Natural killer cell (primary cell): Measurements from ENCODE around the gene TM2D1. TPM values are rescaled to one million over a fixed set of nuclear protein-coding genes. Genes with fewer than 3 reads are reported as not detected.

Experiments used
- ATAC-seq, 3 donors: fragments of 150-1000 bp in 2 of 3; fragments of 200-7000 bp in 1 of 3; cut with Tn5 transposase; 1 replicate in 1 of 3; 2 replicates in 2 of 3; pipeline ENCODE4 v1.10.0; 2021; ENCODE audit warnings: mild to moderate bottlenecking in 2 of 3, moderate library complexity in 2 of 3
- DNase-seq, 2 donors: peaks; one replicate each; pipeline versions ENCODE4 v3.0.0 to v3.0.0-alpha.2; 2013 to 2021; ENCODE audit warnings: mixed read lengths in 1 of 2
- H3K27ac ChIP-seq: one replicate; pipeline ENCODE4 v1.5.1; 2013; ENCODE audit warnings: mild to moderate bottlenecking, low read length
- H3K27me3 ChIP-seq: one replicate; pipeline ENCODE4 v1.6.1; 2013; ENCODE audit warnings: low read length; ENCODE audit not compliant: control insufficient read depth, insufficient read depth
- H3K36me3 ChIP-seq: one replicate; pipeline ENCODE4 v1.6.1; 2013; ENCODE audit warnings: low read length; ENCODE audit not compliant: control insufficient read depth, insufficient read depth
- H3K4me1 ChIP-seq: one replicate; pipeline ENCODE4 v1.6.1; 2013; ENCODE audit warnings: low read length; ENCODE audit not compliant: control insufficient read depth, insufficient read depth
- H3K4me3 ChIP-seq: one replicate; pipeline ENCODE4 v1.5.1; 2013; ENCODE audit warnings: low read length
- H3K9me3 ChIP-seq: one replicate; pipeline ENCODE4 v1.6.1; 2013; ENCODE audit warnings: low read length; ENCODE audit not compliant: control insufficient read depth, insufficient read depth
- H3K27ac Mint-ChIP-seq, 2 donors: one replicate each; pipeline ENCODE4 v1.8.0; 2022; ENCODE audit warnings: mild to moderate bottlenecking in 2 of 2, mixed read lengths in 2 of 2, moderate library complexity in 1 of 2
- H3K27me3 Mint-ChIP-seq, 2 donors: one replicate each; pipeline ENCODE4 v1.8.0; 2022; ENCODE audit warnings: low read depth in 2 of 2, mixed read lengths in 2 of 2
- H3K36me3 Mint-ChIP-seq: one replicate; pipeline ENCODE4 v1.8.0; 2022; ENCODE audit warnings: mixed read lengths
- H3K4me1 Mint-ChIP-seq, 2 donors: one replicate each; pipeline ENCODE4 v1.8.0; 2022; ENCODE audit warnings: mixed read lengths in 2 of 2
- H3K4me3 Mint-ChIP-seq: one replicate; pipeline ENCODE4 v1.8.0; 2022; ENCODE audit warnings: mild to moderate bottlenecking, moderate library complexity, mixed read lengths
- H3K9me3 Mint-ChIP-seq, 2 donors: one replicate each; pipeline ENCODE4 v1.8.0; 2022; ENCODE audit warnings: mixed read lengths in 2 of 2
- WGBS: methylation state at CpG from one replicate; pipeline ENCODE4 v1.1.7; 2013; ENCODE audit warnings: missing lambda C conversion rate; ENCODE audit not compliant: insufficient coverage; 5-methylcytosine and 5-hydroxymethylcytosine counted together
- intact Hi-C: fragments of 100-400 bp; cut with micrococcal nuclease; formaldehyde crosslinking; loops from one replicate; pipeline ENCODE4 v1.14.2; 2022
- total RNA-seq, 4 donors: library from RNA; stranded (reverse); fragments of 120-200 nt in 1 of 4; gene quantifications; one replicate each; pipeline versions ENCODE4 v1.2.3 to v1.2.4, GENCODE V29; 2013 to 2022
- TF ChIP-seq, protein P1 (sequence below): fragments of 200-600 bp; IDR thresholded peaks from one replicate; pipeline ENCODE4 v1.8.0; 2022; ENCODE audit warnings: antibody characterized with exemption

The TM2D1 gene
- total RNA-seq, 3 donors from 2014 or later (not counting 1 experiment from before 2014, with no cell fraction given), result 24.7 to 34.2 (median 26.4) TPM

DNA sequence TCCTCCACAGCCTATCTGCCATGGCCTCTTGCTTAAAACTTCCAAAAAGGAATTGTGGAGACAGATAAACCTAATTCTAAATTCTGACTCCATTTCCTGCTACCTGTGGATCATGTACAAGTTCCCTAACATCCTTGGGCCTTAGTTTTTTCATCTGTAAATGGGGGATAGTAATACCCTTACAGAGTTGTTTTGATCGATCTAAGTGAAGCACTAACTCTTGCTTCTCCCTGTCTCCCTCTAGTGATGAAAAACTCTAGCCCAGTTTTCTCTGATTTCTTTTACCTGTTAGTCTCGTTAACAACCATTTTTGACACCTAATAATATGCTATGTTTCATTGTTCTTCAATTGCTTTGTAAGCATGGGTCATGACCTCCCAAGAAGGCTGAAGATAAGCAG lies 65.9 kb downstream of the TM2D1 start:
- H3K4me3 ChIP-seq, result no peak overlapping the region
- H3K4me1 ChIP-seq, result no peaks in the 10 kb centered on the region
- Mint-ChIP-seq H3K4me1 (no peaks in the 10 kb centered on the region), H3K36me3 (no peaks in the 10 kb centered on the region), H3K9me3 (no peaks in the 10 kb centered on the region), H3K4me3 (no peak overlapping the region), H3K27me3 (peaks cover 5 to 6% of the 10 kb centered on the region in 2 donors), H3K27ac (no peak overlapping the region)
- no peaks in the 10 kb centered on the region for H3K9me3 ChIP-seq
- DNase-seq (no peak), ATAC-seq (no peak)
- H3K27me3 ChIP-seq, result no peaks in the 10 kb centered on the region
- TF ChIP-seq, protein P1, sequence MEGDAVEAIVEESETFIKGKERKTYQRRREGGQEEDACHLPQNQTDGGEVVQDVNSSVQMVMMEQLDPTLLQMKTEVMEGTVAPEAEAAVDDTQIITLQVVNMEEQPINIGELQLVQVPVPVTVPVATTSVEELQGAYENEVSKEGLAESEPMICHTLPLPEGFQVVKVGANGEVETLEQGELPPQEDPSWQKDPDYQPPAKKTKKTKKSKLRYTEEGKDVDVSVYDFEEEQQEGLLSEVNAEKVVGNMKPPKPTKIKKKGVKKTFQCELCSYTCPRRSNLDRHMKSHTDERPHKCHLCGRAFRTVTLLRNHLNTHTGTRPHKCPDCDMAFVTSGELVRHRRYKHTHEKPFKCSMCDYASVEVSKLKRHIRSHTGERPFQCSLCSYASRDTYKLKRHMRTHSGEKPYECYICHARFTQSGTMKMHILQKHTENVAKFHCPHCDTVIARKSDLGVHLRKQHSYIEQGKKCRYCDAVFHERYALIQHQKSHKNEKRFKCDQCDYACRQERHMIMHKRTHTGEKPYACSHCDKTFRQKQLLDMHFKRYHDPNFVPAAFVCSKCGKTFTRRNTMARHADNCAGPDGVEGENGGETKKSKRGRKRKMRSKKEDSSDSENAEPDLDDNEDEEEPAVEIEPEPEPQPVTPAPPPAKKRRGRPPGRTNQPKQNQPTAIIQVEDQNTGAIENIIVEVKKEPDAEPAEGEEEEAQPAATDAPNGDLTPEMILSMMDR, result no peak
- WGBS, result 92% methylated on average over 1 of the region's 2 CpGs
- H3K27ac ChIP-seq, result no peak overlapping the region
- intact Hi-C loops, result no loop called here
- H3K36me3 ChIP-seq, result no peaks in the 10 kb centered on the region

DNA sequence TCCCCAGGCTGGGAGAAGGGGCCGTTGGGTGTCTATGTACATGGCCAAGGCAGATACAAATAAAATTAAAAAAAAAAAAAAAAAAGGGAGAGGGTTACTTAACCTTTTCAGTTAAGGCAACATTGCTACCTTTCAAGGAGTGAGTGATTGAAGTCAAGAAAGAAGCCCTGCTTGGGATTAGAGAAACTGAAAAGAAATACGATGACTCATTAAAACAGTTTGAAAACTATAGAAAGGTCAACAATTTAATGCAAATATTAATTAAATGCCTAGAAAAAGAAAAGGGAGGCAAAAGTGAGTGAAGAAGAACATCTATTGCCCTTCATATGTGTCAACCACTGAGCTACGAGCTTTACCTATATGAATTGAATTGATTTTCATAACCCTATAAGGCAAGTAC lies 69.5 kb downstream of the TM2D1 start:
- Histone ChIP-seq H3K9me3 (no peaks in the 10 kb centered on the region), H3K27me3 (no peaks in the 10 kb centered on the region), H3K4me1 (no peaks in the 10 kb centered on the region), H3K36me3 (no peaks in the 10 kb centered on the region), H3K27ac (no peak overlapping the region), H3K4me3 (no peak overlapping the region)
- Mint-ChIP-seq H3K36me3 (no peaks in the 10 kb centered on the region), H3K9me3 (no peaks in the 10 kb centered on the region), H3K27me3 (peaks cover 5 to 6% of the 10 kb centered on the region in 2 donors), H3K4me1 (no peaks in the 10 kb centered on the region), H3K27ac (no peak overlapping the region), H3K4me3 (no peak overlapping the region)
- intact Hi-C loops, result no loop called here
- ATAC-seq (no peak), DNase-seq (no peak)
- TF ChIP-seq, protein P1, result no peak
- WGBS, result 92% methylated on average over 1 of the region's 3 CpGs

DNA sequence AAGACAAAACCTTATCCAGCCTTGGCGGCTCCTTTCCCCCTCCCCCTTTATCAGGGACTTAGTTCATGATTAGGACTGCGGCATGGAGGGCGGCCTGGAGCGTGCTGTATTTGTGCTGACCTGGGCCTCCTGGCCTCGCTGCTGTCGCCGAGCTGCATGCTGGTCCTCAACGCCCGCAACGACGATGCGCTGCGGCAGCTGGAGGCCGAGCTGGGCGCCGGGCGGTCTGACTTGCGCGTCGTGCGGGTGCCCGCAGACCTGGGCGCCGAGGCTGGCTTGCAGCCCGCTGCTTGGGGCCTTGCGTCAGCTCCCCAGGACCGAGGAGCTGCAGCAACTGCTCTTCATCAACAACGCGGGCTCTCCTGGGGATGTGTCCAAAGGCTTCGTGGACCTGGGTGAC lies 70.9 kb downstream of the TM2D1 start:
- Histone ChIP-seq H3K4me3 (no peak overlapping the region), H3K36me3 (no peaks in the 10 kb centered on the region), H3K27ac (no peak overlapping the region), H3K4me1 (no peaks in the 10 kb centered on the region), H3K9me3 (no peaks in the 10 kb centered on the region), H3K27me3 (no peaks in the 10 kb centered on the region)
- H3K27me3 Mint-ChIP-seq, result peaks cover 5 to 6% of the 10 kb centered on the region in 2 donors
- WGBS, result 96% methylated on average over 30 of the region's 30 CpGs
- no peaks in the 10 kb centered on the region for H3K36me3 Mint-ChIP-seq
- intact Hi-C loops, result loop anchor here (1.0 kb wide), 1 partner anchor 8 kb away; no protein-coding TSS in a partner anchor
- no peak overlapping the region for H3K27ac Mint-ChIP-seq
- no peak for DNase-seq
- no peaks in the 10 kb centered on the region for H3K4me1 Mint-ChIP-seq
- no peaks in the 10 kb centered on the region for H3K9me3 Mint-ChIP-seq
- ATAC-seq, result no peak
- TF ChIP-seq, protein P1, result no peak
- no peak overlapping the region for H3K4me3 Mint-ChIP-seq

- Histone ChIP-seq H3K9me3 (no peaks in the 10 kb centered on the region), H3K27me3 (no peaks in the 10 kb centered on the region), H3K4me3 (no peak overlapping the region), H3K36me3 (no peaks in the 10 kb centered on the region), H3K4me1 (no peaks in the 10 kb centered on the region), H3K27ac (no peak overlapping the region)
- H3K4me1 Mint-ChIP-seq, result no peaks in the 10 kb centered on the region
- ATAC-seq (no peak), DNase-seq (no peak)
- intact Hi-C loops, result no loop called here
- no peak overlapping the region for H3K4me3 Mint-ChIP-seq
- H3K27ac Mint-ChIP-seq, result no peak overlapping the region
- TF ChIP-seq, protein P1, result no peak
- WGBS, result 87% methylated on average over 3 of the region's 5 CpGs
- H3K9me3 Mint-ChIP-seq, result no peaks in the 10 kb centered on the region
- H3K27me3 Mint-ChIP-seq, result peaks cover 0 to 7% of the 10 kb centered on the region in 2 donors
- H3K36me3 Mint-ChIP-seq, result no peaks in the 10 kb centered on the region
Measured at GRCh38 chr1:61648983-61649742, 75.8 kb downstream of the TM2D1 start.
